ENCODE measurements around the gene GALNT3.

GRCh38 chr2:165778187-165778556 lies 15.9 kb downstream of the GALNT3 start:
- no peak for TF ChIP-seq CTCF (IDR thresholded peaks at IDR 0.05; ENCODE audit: low read length)
- no peak for TF ChIP-seq EZH2 (optimal IDR thresholded peaks at IDR 0.05; ENCODE audit: low read depth, low read length)
